ENCODE data around the gene IL4I1. TPM values are rescaled to one million over a fixed set of nuclear protein-coding genes. Genes with fewer than 3 reads are reported as not detected.

IL4I1 gene
- total and polyA plus RNA-seq, 10 donors, result 1.1 to 20.2 (median 4.8) TPM

GRCh38 chr19:49851456-49852259 is 45.0 kb downstream of the IL4I1 start:
- H3K27ac ChIP-seq, result peak overlapping the region; percentile 97 to 100 (median 99)
- peaks cover 0 to 6% (median 0%) of the 10 kb centered on the region in 8 donors for H3K9me3 ChIP-seq
- no peak for TF ChIP-seq CTCF (IDR thresholded peaks at IDR 0.05 in 8 of 11, conservative IDR thresholded peaks at IDR 0.05 in 3 of 11)
- no peak for TF ChIP-seq POLR2A (IDR thresholded peaks at IDR 0.05)
- peak in 2 of 3 donors; percentile 46 to 56 for TF ChIP-seq POLR2AphosphoS5 (IDR thresholded peaks at IDR 0.05)
- intact Hi-C loops (cut with DNase I; ENCODE audit: low total_unique reads), result no loop called here
- peak; percentile 89 for DNase-seq
- 2 to 8% (median 3%) methylated on average over 21 to 78 of the region's 78 CpGs for WGBS, 5 donors
- H3K4me1 ChIP-seq, result peaks cover 14 to 80% (median 50%) of the 10 kb centered on the region in 6 donors
- H3K36me3 ChIP-seq, result peaks cover 0 to 26% (median 22%) of the 10 kb centered on the region in 6 donors
- H3K4me3 ChIP-seq, result peak overlapping the region; percentile 72 to 95 (median 78)
- H3K27me3 ChIP-seq (replicated peaks in 1 of 7), result peaks cover 0 to 5% (median 0%) of the 10 kb centered on the region in 7 donors

GRCh38 chr19:49850487-49851342 is 46.0 kb downstream of the IL4I1 start, which contains the start of gene PTOV1:
Gene PTOV1, plus strand, starts transcription at chr19:49851159.
- peak; percentile 97 for DNase-seq
- 1 to 2% (median 1%) methylated on average over 29 to 98 of the region's 98 CpGs for WGBS, 5 donors
- intact Hi-C loops (cut with DNase I; ENCODE audit: low total_unique reads), result no loop called here
- Histone ChIP-seq H3K27ac (peak within 1 kb of the TSS; percentile 97 to 100 (median 99)), H3K9me3 (peaks cover 0 to 6% (median 0%) of the 10 kb centered on the region in 8 donors), H3K4me1 (peaks cover 14 to 74% (median 49%) of the 10 kb centered on the region in 6 donors), H3K27me3 (replicated peaks in 1 of 7) (peaks cover 0 to 5% (median 0%) of the 10 kb centered on the region in 7 donors), H3K4me3 (peak within 1 kb of the TSS; percentile 72 to 95 (median 78)), H3K36me3 (peaks cover 0 to 17% (median 13%) of the 10 kb centered on the region in 6 donors)
- TF ChIP-seq POLR2AphosphoS5 (IDR thresholded peaks at IDR 0.05), result peak; percentile 92 to 94 (median 94)
- peak; percentile 42 to 81 (median 43) for TF ChIP-seq POLR2A (IDR thresholded peaks at IDR 0.05)
- no peak for TF ChIP-seq CTCF (IDR thresholded peaks at IDR 0.05 in 8 of 11, conservative IDR thresholded peaks at IDR 0.05 in 3 of 11)

- Histone ChIP-seq H3K4me3 (peak overlapping the region; percentile 72 to 95 (median 78)), H3K4me1 (peaks cover 14 to 74% (median 48%) of the 10 kb centered on the region in 6 donors), H3K36me3 (peaks cover 0 to 11% (median 8%) of the 10 kb centered on the region in 6 donors), H3K27ac (peak overlapping the region; percentile 97 to 100 (median 99)), H3K9me3 (peaks cover 0 to 6% (median 0%) of the 10 kb centered on the region in 8 donors), H3K27me3 (replicated peaks in 1 of 7) (peaks cover 0 to 5% (median 0%) of the 10 kb centered on the region in 7 donors)
- DNase-seq, result peak; percentile 82
- 61 to 65% (median 62%) methylated on average over 12 of the region's 12 CpGs for WGBS, 5 donors
- no peak for TF ChIP-seq POLR2A (IDR thresholded peaks at IDR 0.05)
- TF ChIP-seq POLR2AphosphoS5 (IDR thresholded peaks at IDR 0.05), result no peak
- intact Hi-C loops (cut with DNase I; ENCODE audit: low total_unique reads), result no loop called here
Observed at GRCh38 chr19:49850221-49850486, 46.5 kb downstream of the IL4I1 start.

- intact Hi-C loops (cut with DNase I; ENCODE audit: low total_unique reads), result no loop called here
- H3K27me3 ChIP-seq (replicated peaks in 1 of 7), result peaks cover 0 to 5% (median 0%) of the 10 kb centered on the region in 7 donors
- DNase-seq, result no peak
- WGBS, 5 donors, result 88 to 92% (median 91%) methylated on average over 15 of the region's 15 CpGs
- peaks cover 14 to 74% (median 51%) of the 10 kb centered on the region in 6 donors for H3K4me1 ChIP-seq
- peak overlapping the region in 6 of 8 donors; percentile 97 to 100 (median 99) for H3K27ac ChIP-seq
- H3K9me3 ChIP-seq, result peaks cover 0 to 6% (median 0%) of the 10 kb centered on the region in 8 donors
- peaks cover 0 to 6% (median 3%) of the 10 kb centered on the region in 6 donors for H3K36me3 ChIP-seq
- TF ChIP-seq CTCF (IDR thresholded peaks at IDR 0.05 in 8 of 11, conservative IDR thresholded peaks at IDR 0.05 in 3 of 11) (no peak), POLR2A (IDR thresholded peaks at IDR 0.05) (no peak), POLR2AphosphoS5 (IDR thresholded peaks at IDR 0.05) (no peak)
- H3K4me3 ChIP-seq, result peak overlapping the region in 4 of 8 donors; percentile 76 to 95 (median 86)
Observed at GRCh38 chr19:49849433-49850220, 47.1 kb downstream of the IL4I1 start.
